DMS53 (cell line): Measurements from ENCODE around the gene GALNT11.

Source experiments
- DNase-seq: peaks from one replicate; lab custom pipeline; 2025; lab: John Stamatoyannopoulos, UW

The GALNT11 gene

DNA sequence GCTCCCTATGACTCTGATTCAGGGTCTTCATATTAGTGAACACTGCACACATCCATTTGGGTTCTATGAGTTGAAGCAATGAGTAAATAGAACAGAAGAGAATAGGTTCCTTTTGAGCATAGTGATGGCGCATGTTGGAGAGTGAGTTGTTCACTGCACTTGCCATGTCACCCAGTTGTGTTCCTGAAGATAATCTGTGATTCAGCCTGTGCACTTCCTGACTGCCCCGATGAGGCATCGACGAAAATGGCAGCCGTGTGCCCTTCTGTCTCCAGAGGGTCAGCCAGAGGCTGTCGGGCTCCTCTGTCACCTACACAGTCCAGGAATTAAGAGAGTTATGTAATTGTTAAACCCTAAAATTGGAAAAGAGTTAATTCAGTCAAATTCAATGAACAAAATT is 94.7 kb downstream of the GALNT11 start:
- no peak for DNase-seq

DNA sequence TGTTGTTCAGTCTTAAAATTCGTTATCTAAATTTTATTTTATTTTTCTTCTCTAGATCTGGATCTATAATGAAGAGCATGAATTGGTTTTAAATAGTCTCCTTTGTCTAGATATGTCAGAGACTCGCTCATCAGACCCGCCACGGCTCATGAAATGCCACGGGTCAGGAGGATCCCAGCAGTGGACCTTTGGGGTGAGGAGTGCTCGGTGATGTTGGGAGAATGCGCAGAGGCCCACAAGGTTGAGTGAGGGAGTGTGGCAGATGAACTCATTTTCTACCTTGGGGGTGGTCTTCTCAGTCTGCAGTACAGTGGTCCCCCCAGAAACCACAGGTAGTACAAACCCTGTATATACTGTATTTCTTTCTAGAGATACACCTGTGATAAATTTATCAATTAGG is 95.3 kb downstream of the GALNT11 start:
- no peak for DNase-seq

GRCh38 chr7:152121432-152121831 is 96.0 kb downstream of the GALNT11 start:
- no peak for DNase-seq

DNA sequence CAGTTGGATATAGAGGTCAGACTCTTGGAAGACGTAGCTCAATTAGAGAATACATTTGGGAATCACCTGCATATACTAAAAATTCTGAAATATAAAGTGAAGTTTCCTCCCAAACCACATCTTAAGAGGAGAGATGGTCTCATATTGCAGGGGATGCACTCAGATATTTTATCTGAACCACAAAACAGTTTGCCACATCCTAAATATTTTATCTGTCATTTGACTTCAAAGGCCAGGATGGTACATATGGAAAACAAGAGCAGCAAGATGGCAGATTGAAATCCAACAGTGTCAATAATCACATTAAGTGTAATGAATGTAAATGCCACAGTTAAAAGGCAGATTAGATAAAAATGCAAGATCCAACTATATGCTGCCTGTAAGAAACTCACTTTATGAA is 97.1 kb downstream of the GALNT11 start:
- DNase-seq, result no peak

DNA sequence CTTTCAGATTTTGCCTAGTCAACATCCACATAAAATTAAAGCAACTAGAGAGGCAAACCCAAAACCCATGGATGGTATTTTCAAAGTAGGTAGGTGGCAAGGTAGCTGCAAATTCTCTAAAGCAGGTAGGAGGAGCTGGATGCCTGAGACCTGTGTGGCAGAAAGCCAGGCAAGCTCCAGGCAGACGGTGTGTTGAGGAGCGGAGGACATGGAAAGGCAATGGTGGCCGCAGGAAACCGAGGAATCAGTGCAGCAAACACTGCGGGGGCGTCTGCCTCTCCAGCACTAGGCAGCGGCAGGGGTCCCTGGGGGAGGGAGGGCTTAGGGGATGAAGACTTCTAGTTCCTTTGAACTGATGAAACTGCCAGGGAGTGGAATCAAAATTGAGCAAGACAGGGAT is 101.3 kb downstream of the GALNT11 start:
- no peak for DNase-seq

GRCh38 chr7:152127229-152127628 is 101.8 kb downstream of the GALNT11 start:
- no peak for DNase-seq

- no peak for DNase-seq
Observed at GRCh38 chr7:152128252-152128651, 102.8 kb downstream of the GALNT11 start.

DNA sequence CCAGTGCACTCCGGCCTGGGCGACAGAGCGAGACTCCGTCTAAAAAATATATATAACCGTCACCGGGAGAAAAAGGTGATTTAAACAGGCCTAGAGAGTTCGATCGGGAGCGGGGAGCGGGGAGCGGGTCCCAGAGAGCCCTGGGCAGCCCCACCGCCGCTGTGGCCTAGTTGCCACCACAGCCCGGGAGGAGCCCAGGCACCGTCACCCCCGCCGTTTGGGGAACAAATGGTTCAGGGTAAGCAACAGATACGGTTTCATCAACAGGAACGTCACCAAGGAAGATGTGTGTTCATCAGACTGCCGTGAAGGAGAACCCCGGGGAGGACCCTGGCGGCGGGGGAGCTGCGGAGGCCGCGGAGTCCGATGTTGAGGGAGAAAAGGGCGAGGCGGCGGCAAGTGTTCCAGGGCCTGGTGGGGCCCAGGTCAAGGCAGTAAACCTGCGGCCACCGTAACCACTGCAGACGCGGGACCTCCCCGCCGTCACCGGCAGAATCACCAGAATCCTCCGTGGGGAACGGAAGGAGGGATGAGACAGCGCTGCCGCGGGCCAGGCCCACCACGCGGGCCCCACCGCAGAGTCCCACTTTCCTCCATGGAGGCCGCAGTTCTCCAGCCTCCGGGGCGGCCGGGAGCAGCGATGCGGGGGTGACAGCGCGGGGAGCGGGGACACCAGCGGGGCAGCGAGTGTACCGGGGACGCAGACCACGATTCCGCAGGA is 103.4 kb downstream of the GALNT11 start:
- no peak for DNase-seq

GRCh38 chr7:152129682-152130081 is 104.2 kb downstream of the GALNT11 start:
- DNase-seq, result no peak

GRCh38 chr7:152130658-152131590 is 105.5 kb downstream of the GALNT11 start:
- DNase-seq, result no peak

GRCh38 chr7:152131981-152132494 is 106.6 kb downstream of the GALNT11 start:
- no peak for DNase-seq

DNA sequence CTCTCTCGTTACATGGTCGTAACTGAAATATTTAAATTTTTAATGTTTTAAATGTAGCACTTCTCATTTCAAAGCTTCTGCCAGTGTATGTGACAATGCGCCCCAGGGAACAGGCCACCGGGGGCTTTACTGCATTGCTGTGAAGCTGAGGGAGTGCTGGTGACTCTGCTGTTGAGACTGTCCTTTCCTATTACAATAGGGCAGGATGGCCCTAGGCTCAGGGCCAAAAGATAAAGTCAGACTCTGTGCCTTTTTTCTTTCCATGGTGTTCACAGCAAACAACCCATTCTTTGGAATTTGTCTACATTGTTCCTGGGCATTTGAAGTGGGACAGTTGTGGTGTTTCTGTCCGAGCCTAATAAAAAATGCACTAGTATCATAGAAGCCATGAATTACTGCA is 107.3 kb downstream of the GALNT11 start:
- DNase-seq, result no peak

GRCh38 chr7:152133804-152134203 is 108.3 kb downstream of the GALNT11 start:
- no peak for DNase-seq

- no peak for DNase-seq
Observed at GRCh38 chr7:152136686-152137085, 111.2 kb downstream of the GALNT11 start.

- peak; percentile 14 for DNase-seq
Observed at GRCh38 chr7:152137476-152138025, 112.1 kb downstream of the GALNT11 start.

GRCh38 chr7:152140067-152140466 is 114.6 kb downstream of the GALNT11 start:
- no peak for DNase-seq

DNA sequence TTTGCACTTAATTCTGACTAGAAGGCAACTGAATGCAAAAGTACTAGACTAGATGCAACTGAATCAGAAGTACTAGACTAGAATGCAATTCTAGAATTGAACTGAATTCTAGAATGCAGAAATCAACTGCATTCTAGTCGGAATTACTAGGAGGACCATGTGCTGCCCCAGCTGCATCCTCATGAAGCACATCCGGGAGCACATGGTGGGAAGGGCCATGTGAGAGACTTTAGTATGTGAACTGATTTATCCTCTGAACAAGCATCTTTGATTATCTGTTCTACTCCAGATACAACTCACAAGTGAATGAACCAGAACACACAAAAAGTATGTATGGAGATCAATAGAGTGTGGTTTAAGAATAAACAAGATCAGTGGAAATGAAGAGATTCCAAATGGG is 115.1 kb downstream of the GALNT11 start:
- no peak for DNase-seq

GRCh38 chr7:152142976-152143595 is 117.6 kb downstream of the GALNT11 start:
- no peak for DNase-seq

GRCh38 chr7:152144557-152145245 is 119.2 kb downstream of the GALNT11 start:
- no peak for DNase-seq

DNA sequence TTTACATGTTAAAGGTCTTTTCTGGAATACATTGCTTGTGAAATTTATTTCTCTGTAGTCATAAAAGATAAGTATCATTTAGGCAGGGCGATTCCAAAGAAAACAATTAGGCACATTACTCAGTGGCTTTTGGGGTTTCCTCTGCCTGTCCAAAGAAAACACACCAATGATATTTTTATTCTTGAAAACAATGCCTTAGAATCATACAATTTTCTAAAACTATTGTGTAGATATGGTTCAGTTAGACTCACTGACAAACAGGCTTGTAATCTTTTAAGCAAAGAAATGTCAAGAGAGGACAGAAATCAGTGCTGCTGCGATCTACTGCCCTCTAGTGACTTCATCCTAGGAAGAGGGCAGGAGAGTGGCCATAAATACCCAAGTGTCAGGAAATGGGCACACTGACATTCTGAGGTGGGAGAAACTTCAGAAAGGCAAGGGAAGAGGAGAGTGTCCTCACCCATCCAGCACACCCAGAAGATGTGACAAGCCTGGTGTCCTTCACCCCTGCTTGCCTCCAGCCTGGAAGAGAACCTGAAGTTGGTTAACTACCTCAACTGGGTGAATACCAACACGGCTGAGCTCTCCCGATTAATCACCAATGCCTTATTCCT is 120.5 kb downstream of the GALNT11 start:
- DNase-seq, result peak; percentile 68

GRCh38 chr7:152148706-152149105 is 123.2 kb downstream of the GALNT11 start:
- DNase-seq, result no peak
